Vagina (tissue), 2 donors: ENCODE measurements around the gene TNFRSF6B. TPM values are rescaled to one million over a fixed set of nuclear protein-coding genes. Genes with fewer than 3 reads are reported as not detected.

Experiments
- DNase-seq, 2 donors: peaks; one replicate each; pipeline ENCODE4 v3.0.0-alpha.2; 2017; ENCODE audit errors: extremely low spot score in 2 of 2
- H3K27ac ChIP-seq: fragments of 200-600 bp; sonication (generic); one replicate; pipeline ENCODE4 v1.5.1; 2019
- H3K27me3 ChIP-seq: fragments of 200-600 bp; sonication (generic); one replicate; pipeline ENCODE4 v1.5.1; 2019
- H3K36me3 ChIP-seq, 2 donors: fragments of 200-600 bp; sonication (generic); one replicate each; pipeline ENCODE4 v1.5.1; 2017 to 2019
- H3K4me1 ChIP-seq: fragments of 200-600 bp; sonication (generic); one replicate; pipeline ENCODE4 v1.5.1; 2019
- H3K4me3 ChIP-seq, 2 donors: fragments of 200-600 bp; sonication (generic); 1 replicate in 1 of 2; 2 replicates in 1 of 2; pipeline ENCODE4 v1.5.1; 2016 to 2019
- H3K9me3 ChIP-seq: fragments of 200-600 bp; sonication (generic); one replicate; pipeline ENCODE4 v1.5.1; 2019
- CTCF ChIP-seq, 3 experiments: fragments of 450-650 bp in 2 of 3; fragments of 200-600 bp in 1 of 3; sonication (generic) in 1 of 3; IDR thresholded peaks; one replicate each; pipeline ENCODE4 v1.5.1; 2017 to 2019; ENCODE audit warnings: antibody characterized with exemption in 3 of 3, mild to moderate bottlenecking in 2 of 3, moderate library complexity in 2 of 3
- POLR2A ChIP-seq, 2 donors: fragments of 450-650 bp; IDR thresholded peaks; one replicate each; pipeline ENCODE4 v1.6.1; 2017; ENCODE audit warnings: antibody characterized with exemption in 2 of 2, mild to moderate bottlenecking in 2 of 2, moderate library complexity in 2 of 2
- POLR2AphosphoS5 ChIP-seq, 2 donors: sonication (generic); formaldehyde crosslinking; IDR thresholded peaks; one replicate each; pipeline ENCODE4 v1.9.0; 2017; ENCODE audit warnings: antibody characterized with exemption in 2 of 2, mild to moderate bottlenecking in 2 of 2, low read depth in 1 of 2; ENCODE audit not compliant: insufficient read depth in 1 of 2
- intact Hi-C: fragments of 100-400 bp; cut with DNase I; formaldehyde crosslinking; loops from one replicate; pipeline ENCODE4 v1.15.1; 2023
- total RNA-seq: library from RNA; depleted of rRNA; stranded (reverse); fragments of >200 nt; gene quantifications from one replicate; pipeline ENCODE4 v1.2.3, GENCODE V29; 2016

Gene TNFRSF6B
- total RNA-seq, 1 donor from 2014 or later = 16.7 TPM

- intact Hi-C loops = no loop called here
- Histone ChIP-seq H3K36me3 (peaks cover 0 to 36% of the 10 kb centered on the region in 2 donors), H3K27me3 (no peaks in the 10 kb centered on the region)
Measured at GRCh38 chr20:63662813-63663189, 33.7 kb upstream of the TNFRSF6B start.

GRCh38 chr20:63663332-63664066, 33.0 kb upstream of the TNFRSF6B start:
- Histone ChIP-seq H3K27me3 (no peaks in the 10 kb centered on the region), H3K36me3 (peaks cover 0 to 40% of the 10 kb centered on the region in 2 donors), H3K9me3 (no peaks in the 10 kb centered on the region), H3K4me3 (no peak overlapping the region), H3K4me1 (peaks cover 11% of the 10 kb centered on the region), H3K27ac (no peak overlapping the region)
- no peak for DNase-seq
- no peak for TF ChIP-seq POLR2A (IDR thresholded peaks at IDR 0.05)
- no peak for TF ChIP-seq CTCF (IDR thresholded peaks at IDR 0.05)
- no peak for TF ChIP-seq POLR2AphosphoS5 (IDR thresholded peaks at IDR 0.05; ENCODE audit: insufficient read depth in 1 of 2, low read depth in 1 of 2)
- intact Hi-C loops = no loop called here

More at GRCh38 chr20:63662813-63663189, 33.7 kb upstream of the TNFRSF6B start:
- Histone ChIP-seq H3K4me1 (peaks cover 13% of the 10 kb centered on the region), H3K9me3 (no peaks in the 10 kb centered on the region), H3K27ac (no peak overlapping the region), H3K4me3 (no peak overlapping the region)
- DNase-seq = no peak
- TF ChIP-seq POLR2AphosphoS5 (IDR thresholded peaks at IDR 0.05; ENCODE audit: insufficient read depth in 1 of 2, low read depth in 1 of 2) (no peak), POLR2A (IDR thresholded peaks at IDR 0.05) (no peak)

- Histone ChIP-seq H3K9me3 (no peaks in the 10 kb centered on the region), H3K4me1 (peaks cover 4% of the 10 kb centered on the region), H3K36me3 (peaks cover 0 to 40% of the 10 kb centered on the region in 2 donors), H3K27me3 (no peaks in the 10 kb centered on the region), H3K27ac (no peak overlapping the region), H3K4me3 (no peak overlapping the region)
- DNase-seq = no peak
- TF ChIP-seq CTCF (IDR thresholded peaks at IDR 0.05) = no peak
- no peak for TF ChIP-seq POLR2AphosphoS5 (IDR thresholded peaks at IDR 0.05; ENCODE audit: insufficient read depth in 1 of 2, low read depth in 1 of 2)
- no peak for TF ChIP-seq POLR2A (IDR thresholded peaks at IDR 0.05)
- intact Hi-C loops = no loop called here
Measured at GRCh38 chr20:63664143-63664851, 32.2 kb upstream of the TNFRSF6B start.

GRCh38 chr20:63664861-63665594, 31.4 kb upstream of the TNFRSF6B start:
- DNase-seq = no peak
- Histone ChIP-seq H3K9me3 (no peaks in the 10 kb centered on the region), H3K36me3 (peaks cover 0 to 40% of the 10 kb centered on the region in 2 donors), H3K27me3 (no peaks in the 10 kb centered on the region), H3K4me1 (no peaks in the 10 kb centered on the region), H3K4me3 (no peak overlapping the region), H3K27ac (no peak overlapping the region)
- intact Hi-C loops = no loop called here
- TF ChIP-seq CTCF (IDR thresholded peaks at IDR 0.05) (no peak), POLR2AphosphoS5 (IDR thresholded peaks at IDR 0.05; ENCODE audit: insufficient read depth in 1 of 2, low read depth in 1 of 2) (no peak), POLR2A (IDR thresholded peaks at IDR 0.05) (no peak)

GRCh38 chr20:63665708-63666107, 30.7 kb upstream of the TNFRSF6B start:
- H3K36me3 ChIP-seq = peaks cover 0 to 40% of the 10 kb centered on the region in 2 donors
- no peak for TF ChIP-seq POLR2A (IDR thresholded peaks at IDR 0.05)
- TF ChIP-seq POLR2AphosphoS5 (IDR thresholded peaks at IDR 0.05; ENCODE audit: insufficient read depth in 1 of 2, low read depth in 1 of 2) = no peak
- TF ChIP-seq CTCF (IDR thresholded peaks at IDR 0.05) = no peak
- DNase-seq = no peak
- no peak overlapping the region for H3K27ac ChIP-seq
- no peaks in the 10 kb centered on the region for H3K4me1 ChIP-seq
- H3K27me3 ChIP-seq = no peaks in the 10 kb centered on the region
- intact Hi-C loops = no loop called here
- H3K9me3 ChIP-seq = no peaks in the 10 kb centered on the region
- H3K4me3 ChIP-seq = no peak overlapping the region
